Right forelimb (tissue), 1 donor: ENCODE data around the gene MAPKAP1.
"Not testable (repeated sequence)": the region's sequence is repeated elsewhere in the genome, so short reads cannot be mapped to it uniquely, and the experiment has no call there.

Experiments
- DNase-seq: peaks from one replicate; pipeline ENCODE4 v3.0.0-alpha.2; 2018

The MAPKAP1 gene

GRCh38 chr9:125404733-125405132 lies 302.3 kb downstream of the MAPKAP1 start:
- DNase-seq: no peak

DNA sequence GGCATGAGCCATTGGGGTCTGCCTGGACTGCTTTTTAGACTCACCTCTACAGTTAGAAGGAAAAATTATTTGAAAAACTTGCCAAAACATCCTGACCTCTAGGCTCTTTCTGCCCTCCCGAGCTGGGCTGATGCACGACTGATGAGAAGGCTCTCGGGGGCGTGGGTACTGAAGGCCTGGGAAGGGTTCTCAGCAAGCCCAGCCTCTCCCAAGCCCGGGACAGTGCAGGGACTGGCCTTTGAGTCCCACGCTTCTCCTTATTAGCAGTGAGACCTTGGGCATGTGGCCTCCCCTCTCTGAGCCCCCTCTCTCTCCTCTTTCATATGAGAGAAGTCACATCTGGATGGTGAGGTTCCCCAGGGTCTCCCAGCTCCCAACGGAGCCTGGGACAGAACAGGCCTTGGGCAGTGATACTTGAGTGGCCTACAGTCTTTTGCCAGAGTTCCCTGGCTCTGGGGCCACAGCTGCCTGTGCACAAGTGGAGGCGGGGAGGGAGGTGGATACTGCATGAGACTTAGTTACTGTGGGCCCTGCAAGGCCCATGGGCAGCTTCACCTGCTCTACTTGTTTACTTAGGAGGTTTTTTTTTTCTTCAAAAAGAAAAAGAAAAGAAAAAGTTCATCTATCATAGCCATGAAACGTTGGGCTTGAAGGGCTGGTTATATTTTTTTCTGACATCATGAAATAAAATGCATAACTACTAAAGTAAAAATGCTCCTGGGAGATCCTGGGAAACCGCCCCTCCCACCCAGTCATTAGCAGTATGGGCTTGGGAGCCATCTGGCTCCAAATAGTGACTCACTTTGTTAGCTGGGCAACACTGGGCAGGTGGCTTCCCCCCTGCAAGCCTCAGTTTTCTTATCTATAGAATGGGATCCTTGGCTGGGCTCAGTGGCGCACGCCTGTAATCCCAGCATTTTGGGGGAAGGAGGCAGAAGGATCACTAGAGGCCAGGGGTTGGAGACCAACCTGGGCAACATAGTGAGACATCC lies 306.0 kb downstream of the MAPKAP1 start:
- DNase-seq: no peak

GRCh38 chr9:125400232-125400631 lies 306.8 kb downstream of the MAPKAP1 start:
- not testable (repeated sequence) for DNase-seq

- DNase-seq: no peak
These were observed 307.3 kb downstream of the MAPKAP1 start for GRCh38 chr9:125399666-125400065.

- DNase-seq: no peak
These were observed 307.8 kb downstream of the MAPKAP1 start for GRCh38 chr9:125399165-125399564.

DNA sequence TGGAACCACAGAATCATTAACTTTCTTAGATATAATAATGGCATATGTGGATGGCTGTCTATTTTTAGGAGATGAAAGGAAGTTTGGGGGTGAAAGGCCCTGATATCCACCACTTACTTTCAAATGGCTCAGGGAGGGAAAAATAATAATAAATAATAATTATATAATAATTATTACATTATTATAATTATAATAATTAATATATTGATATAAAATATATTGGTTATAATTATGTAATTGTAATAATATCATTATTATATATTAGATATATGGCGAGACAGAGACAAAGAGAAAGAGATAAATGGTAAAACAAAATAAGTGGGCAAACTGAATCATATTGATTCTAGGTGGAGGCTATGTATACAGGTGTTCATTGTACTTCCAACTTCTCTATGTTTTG lies 308.8 kb downstream of the MAPKAP1 start:
- no peak for DNase-seq

DNA sequence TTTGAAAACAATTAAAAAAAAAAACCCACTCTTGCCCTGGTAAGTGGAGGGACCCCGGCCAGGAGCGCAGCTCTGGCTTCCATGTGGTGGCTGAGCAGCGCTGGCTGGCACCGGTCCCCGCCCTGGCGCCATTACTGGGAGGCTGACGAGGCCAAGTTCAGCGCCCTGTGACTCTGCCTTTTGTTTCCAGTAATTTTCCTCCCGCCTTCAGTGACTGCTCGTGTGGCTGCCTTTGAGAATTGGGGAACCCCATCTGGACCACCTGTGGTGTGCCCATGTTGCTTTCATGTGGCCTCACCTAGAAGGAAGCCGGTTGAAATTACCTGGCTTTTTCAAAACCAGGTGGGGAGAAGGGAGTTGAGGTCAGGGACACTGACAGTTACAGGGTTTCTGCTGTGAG lies 309.3 kb downstream of the MAPKAP1 start:
- DNase-seq: no peak

DNA sequence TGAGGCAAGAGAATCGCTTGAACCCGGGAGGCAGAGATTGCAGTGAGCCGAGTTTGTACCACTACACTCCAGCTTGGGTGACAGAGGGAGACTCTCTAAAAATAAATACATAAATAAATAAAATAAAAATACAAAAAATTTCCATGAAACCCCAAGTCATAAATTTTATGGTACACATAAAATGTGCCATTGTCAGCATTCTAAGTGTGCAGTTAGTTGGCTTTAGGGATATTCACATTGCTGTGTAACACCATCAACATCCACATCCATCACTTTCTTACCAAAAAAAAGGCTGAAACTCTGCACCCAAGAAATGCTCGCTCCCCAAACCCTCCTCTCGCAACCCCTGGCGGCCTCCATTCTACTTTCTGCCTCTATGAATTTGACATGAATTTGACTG lies 310.2 kb downstream of the MAPKAP1 start:
- DNase-seq: no peak

DNA sequence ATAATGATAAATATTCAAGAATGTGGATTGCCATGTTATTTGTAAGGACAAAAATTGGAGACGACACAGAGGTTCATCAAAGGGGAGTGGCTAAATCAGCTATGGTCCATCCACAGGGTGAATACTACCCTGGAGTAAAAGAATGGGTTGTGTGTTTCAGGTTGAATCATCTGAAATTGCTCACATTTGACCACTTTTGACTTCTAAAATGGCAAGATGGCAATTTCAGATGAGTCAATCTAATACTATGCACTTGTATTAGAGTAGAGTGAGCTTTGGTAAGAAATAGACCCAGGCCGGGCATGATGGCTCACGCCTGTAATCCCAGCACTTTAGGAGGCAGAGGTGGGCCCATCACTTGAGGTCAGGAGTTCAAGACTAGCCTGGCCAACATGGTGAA lies 313.6 kb downstream of the MAPKAP1 start:
- DNase-seq: no peak

- no peak for DNase-seq
These were observed 315.3 kb downstream of the MAPKAP1 start for GRCh38 chr9:125391704-125392103.

DNA sequence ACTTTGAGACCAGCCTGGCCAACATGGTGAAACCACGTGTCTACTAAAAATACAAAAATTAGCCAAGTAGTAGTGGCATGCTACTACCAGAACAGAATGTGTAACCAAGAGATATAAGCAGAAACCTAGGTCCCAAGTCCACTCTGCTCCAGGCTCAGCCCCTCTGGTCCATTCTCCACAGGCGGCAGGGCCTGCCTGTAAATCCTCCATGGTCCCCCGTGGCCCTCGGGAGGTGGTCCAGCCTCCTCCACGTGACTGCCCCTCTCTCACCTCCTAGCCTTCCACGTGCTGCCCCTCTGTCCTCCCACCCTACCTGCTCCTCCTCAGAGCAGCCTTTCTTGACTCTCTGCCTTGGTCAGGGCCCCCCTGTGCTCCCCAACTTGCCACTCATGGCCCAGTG lies 318.0 kb downstream of the MAPKAP1 start:
- no peak for DNase-seq

DNA sequence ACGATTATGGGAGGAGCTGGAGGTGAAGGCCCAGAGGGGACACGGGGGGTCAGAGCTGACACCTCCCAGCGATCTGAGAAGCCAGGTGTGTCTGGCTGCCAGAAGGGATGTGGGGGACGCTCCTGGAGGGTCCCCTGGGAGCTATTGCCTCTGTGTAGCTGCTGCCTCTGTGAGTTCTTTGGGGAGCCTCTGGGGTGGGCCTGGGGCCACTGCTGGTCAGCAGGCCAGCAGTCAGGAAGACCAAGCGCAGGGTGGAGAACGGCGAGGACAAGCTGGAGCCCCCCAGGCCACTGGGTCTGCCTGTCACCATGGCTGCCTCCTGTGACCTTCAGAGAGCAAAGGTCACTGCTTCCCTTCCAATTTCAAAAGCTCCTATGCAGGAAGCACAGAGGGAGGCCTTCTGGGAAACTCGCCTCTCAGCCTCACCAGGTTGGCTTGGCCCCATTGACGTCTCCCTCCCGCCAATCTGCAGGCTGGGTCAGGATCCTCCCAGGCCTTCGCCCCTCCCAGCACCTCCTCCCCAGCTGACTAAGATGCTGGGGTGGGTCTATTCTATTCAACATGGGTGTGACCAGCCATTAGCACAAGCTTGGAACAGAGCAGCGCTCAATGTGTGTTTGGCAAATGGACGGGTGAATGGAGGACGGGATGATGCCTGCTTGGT lies 319.0 kb downstream of the MAPKAP1 start:
- no peak for DNase-seq
